Transverse colon (tissue), 4 donors: ENCODE results near the gene PRDM12. TPM values are rescaled to one million over a fixed set of nuclear protein-coding genes. Genes with fewer than 3 reads are reported as not detected.

Experiments used
- DNase-seq: peaks from one replicate; pipeline ENCODE4 v3.0.0-alpha.2; 2019
- H3K27ac ChIP-seq, 4 donors: fragments of 200-600 bp; sonication (generic); 2 replicates each; pipeline ENCODE4 v1.5.1; 2016 to 2018; ENCODE audit warnings: inconsistent platforms in 4 of 4
- H3K27me3 ChIP-seq: fragments of 200-600 bp; sonication (generic); 2 replicates; pipeline ENCODE4 v1.5.1; 2017; ENCODE audit warnings: inconsistent platforms
- H3K36me3 ChIP-seq, 4 donors: fragments of 200-600 bp; sonication (generic); 2 replicates each; pipeline ENCODE4 v1.5.1; 2017 to 2019; ENCODE audit warnings: inconsistent platforms in 4 of 4
- H3K4me1 ChIP-seq, 4 donors: fragments of 200-600 bp; sonication (generic); 2 replicates each; pipeline ENCODE4 v1.5.1; 2017 to 2020; ENCODE audit warnings: inconsistent platforms in 4 of 4
- H3K4me3 ChIP-seq, 4 donors: fragments of 200-600 bp; sonication (generic); 1 replicate in 1 of 4; 2 replicates in 3 of 4; pipeline versions ENCODE4 v1.5.1 to v1.6.1; 2017 to 2019; ENCODE audit warnings: inconsistent platforms in 4 of 4
- H3K9me3 ChIP-seq, 2 donors: fragments of 200-600 bp; sonication (generic); 2 replicates each; pipeline ENCODE4 v1.5.1; 2017 to 2019; ENCODE audit warnings: inconsistent platforms in 2 of 2
- CTCF ChIP-seq, 5 experiments: fragments of 200-600 bp in 3 of 5; fragments of 450-650 bp in 2 of 5; sonication (generic) in 3 of 5; IDR thresholded peaks; 1 replicate in 2 of 5; 2 replicates in 3 of 5; pipeline ENCODE4 v1.5.1; 2016 to 2017; ENCODE audit warnings: antibody characterized with exemption in 5 of 5, inconsistent platforms in 3 of 5, mild to moderate bottlenecking in 2 of 5, moderate library complexity in 1 of 5
- EP300 ChIP-seq: sonication (generic); formaldehyde crosslinking; IDR thresholded peaks from one replicate; pipeline ENCODE4 v1.6.1; 2017; ENCODE audit warnings: antibody characterized with exemption, low read depth
- POLR2A ChIP-seq: fragments of 450-650 bp; IDR thresholded peaks from one replicate; pipeline ENCODE4 v1.6.1; 2016; ENCODE audit warnings: antibody characterized with exemption, mild to moderate bottlenecking, moderate library complexity
- POLR2AphosphoS5 ChIP-seq, 3 donors: sonication (generic); formaldehyde crosslinking; IDR thresholded peaks; one replicate each; pipeline ENCODE4 v1.6.1; 2016; ENCODE audit warnings: antibody characterized with exemption in 3 of 3
- WGBS, 2 donors: methylation state at CpG; one replicate each; pipeline ENCODE4 v1.1.5; 2018; ENCODE audit warnings: low coverage in 1 of 2; 5-methylcytosine and 5-hydroxymethylcytosine counted together
- in situ Hi-C, 4 donors: fragments of 200-750 bp; cut with MboI; loops; one replicate each; pipeline versions ENCODE4 v1.15.0 to v1.15.1; 2017; ENCODE audit warnings: low sequenced_read_pairs in 3 of 4, low pct_ligation_motif_present in 1 of 4, low pct_unique_long_range_greater_than_20kb in 1 of 4
- intact Hi-C: fragments of 100-400 bp; cut with DNase I; formaldehyde crosslinking; loops from one replicate; pipeline ENCODE4 v1.15.1; 2023; ENCODE audit warnings: low total_unique reads
- total RNA-seq, 4 donors: library from RNA; depleted of rRNA; stranded (reverse); fragments of >200 nt; gene quantifications; one replicate each; pipeline ENCODE4 v1.1.0, GENCODE V29; 2016

PRDM12 gene
- total RNA-seq, 4 donors from 2014 or later, result not detected

- no peak for DNase-seq
- no peaks in the 10 kb centered on the region for H3K27me3 ChIP-seq
- in situ Hi-C loops, result no loop called here
- TF ChIP-seq EP300, result no peak
- TF ChIP-seq CTCF (IDR thresholded peaks at IDR 0.05), result no peak
- no peak for TF ChIP-seq POLR2AphosphoS5 (IDR thresholded peaks at IDR 0.05)
- TF ChIP-seq POLR2A, result no peak
- H3K9me3 ChIP-seq, result no peaks in the 10 kb centered on the region
- H3K27ac ChIP-seq, result no peak overlapping the region
- peaks cover 0 to 65% (median 31%) of the 10 kb centered on the region in 4 donors for H3K36me3 ChIP-seq
- intact Hi-C loops, result no loop called here
- WGBS, 2 donors, result 86 to 90% methylated on average over 7 to 21 of the region's 21 CpGs
- no peaks in the 10 kb centered on the region for H3K4me1 ChIP-seq
- H3K4me3 ChIP-seq, result no peak overlapping the region
Observed at GRCh38 chr9:130626249-130626996, 38.0 kb upstream of the PRDM12 start.

GRCh38 chr9:130627051-130627450 is 37.3 kb upstream of the PRDM12 start:
- Histone ChIP-seq H3K27me3 (no peaks in the 10 kb centered on the region), H3K4me1 (no peaks in the 10 kb centered on the region), H3K9me3 (no peaks in the 10 kb centered on the region), H3K36me3 (peaks cover 0 to 67% (median 32%) of the 10 kb centered on the region in 4 donors), H3K4me3 (no peak overlapping the region), H3K27ac (no peak overlapping the region)
- intact Hi-C loops, result no loop called here
- no peak for TF ChIP-seq EP300
- TF ChIP-seq POLR2A, result no peak
- no peak for TF ChIP-seq CTCF (IDR thresholded peaks at IDR 0.05)
- TF ChIP-seq POLR2AphosphoS5 (IDR thresholded peaks at IDR 0.05), result no peak
- 87 to 94% methylated on average over 3 to 10 of the region's 10 CpGs for WGBS, 2 donors
- DNase-seq, result no peak
- in situ Hi-C loops, result no loop called here

- peaks cover 0 to 71% (median 34%) of the 10 kb centered on the region in 4 donors for H3K36me3 ChIP-seq
Observed at GRCh38 chr9:130627896-130628792, 36.2 kb upstream of the PRDM12 start.

More at GRCh38 chr9:130627896-130628792, 36.2 kb upstream of the PRDM12 start:
- no peaks in the 10 kb centered on the region for H3K27me3 ChIP-seq
- TF ChIP-seq CTCF (IDR thresholded peaks at IDR 0.05), result no peak
- TF ChIP-seq POLR2AphosphoS5 (IDR thresholded peaks at IDR 0.05), result no peak
- TF ChIP-seq EP300, result no peak
- no peak for TF ChIP-seq POLR2A
- in situ Hi-C loops, result no loop called here
- WGBS, 2 donors, result 79 to 86% methylated on average over 7 to 23 of the region's 23 CpGs
- no peak overlapping the region for H3K4me3 ChIP-seq
- no peaks in the 10 kb centered on the region for H3K9me3 ChIP-seq
- H3K4me1 ChIP-seq, result no peaks in the 10 kb centered on the region
- no peak overlapping the region for H3K27ac ChIP-seq
- DNase-seq, result no peak
- intact Hi-C loops, result no loop called here
